Mononuclear cell (primary cell): Measurements from ENCODE around the gene SCN3A. TPM values are rescaled to one million over a fixed set of nuclear protein-coding genes. Genes with fewer than 3 reads are reported as not detected.

Experiments
- H3K27me3 ChIP-seq: 2 replicates; pipeline ENCODE4 v1.6.0; 2011; ENCODE audit warnings: low read length, control low read depth; ENCODE audit not compliant: insufficient read depth
- H3K4me1 ChIP-seq: 2 replicates; pipeline ENCODE4 v1.5.1; 2011; ENCODE audit warnings: mild to moderate bottlenecking, low read length, control low read depth; ENCODE audit not compliant: insufficient read depth
- H3K4me3 ChIP-seq: 2 replicates; pipeline ENCODE4 v1.5.1; 2011; ENCODE audit warnings: mild to moderate bottlenecking, low read length, moderate library complexity
- H3K9me3 ChIP-seq: 2 replicates; pipeline ENCODE4 v1.5.1; 2011; ENCODE audit warnings: low read depth, mild to moderate bottlenecking, control low read depth, low read length
- total RNA-seq: library from RNA; depleted of rRNA; stranded (reverse); fragments of >200 nt; gene quantifications from one replicate; pipeline ENCODE4 v1.2.3, GENCODE V29; 2012

The SCN3A gene
- total RNA-seq, result 3.3 TPM

- Histone ChIP-seq H3K4me3 (no peak within 1 kb of the TSS), H3K9me3 (no peaks in the 10 kb centered on the region)
Observed at GRCh38 chr2:165203689-165204559, at the start of gene SCN3A. Gene SCN3A, minus strand, starts transcription at chr2:165204050. Its CDS starts 27,656 bp downstream, at chr2:165176394.

DNA sequence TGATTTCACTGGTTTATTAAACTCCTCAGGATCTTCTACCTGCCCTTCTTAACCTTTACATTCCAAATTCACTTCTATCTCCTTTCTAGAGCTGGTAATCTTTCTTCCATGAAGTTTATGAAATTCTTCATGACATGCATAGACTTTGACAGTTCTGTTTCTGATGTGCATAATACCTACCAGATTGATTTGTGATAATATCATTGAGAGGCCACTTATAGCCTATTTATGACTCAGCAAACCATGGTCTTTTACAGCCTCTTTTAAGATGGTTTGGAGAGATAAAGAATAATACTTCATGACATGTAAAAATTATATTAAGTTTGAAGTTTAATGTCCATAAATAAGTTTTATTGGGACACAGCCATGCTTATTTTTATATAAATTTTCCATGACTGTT lies 49.3 kb upstream of the SCN3A start:
- no peak overlapping the region for H3K4me3 ChIP-seq
- no peaks in the 10 kb centered on the region for H3K9me3 ChIP-seq
- no peaks in the 10 kb centered on the region for H3K27me3 ChIP-seq
- H3K4me1 ChIP-seq, result no peaks in the 10 kb centered on the region

More at GRCh38 chr2:165203689-165204559, at the start of gene SCN3A:
- no peaks in the 10 kb centered on the region for H3K27me3 ChIP-seq
- H3K4me1 ChIP-seq, result no peaks in the 10 kb centered on the region

DNA sequence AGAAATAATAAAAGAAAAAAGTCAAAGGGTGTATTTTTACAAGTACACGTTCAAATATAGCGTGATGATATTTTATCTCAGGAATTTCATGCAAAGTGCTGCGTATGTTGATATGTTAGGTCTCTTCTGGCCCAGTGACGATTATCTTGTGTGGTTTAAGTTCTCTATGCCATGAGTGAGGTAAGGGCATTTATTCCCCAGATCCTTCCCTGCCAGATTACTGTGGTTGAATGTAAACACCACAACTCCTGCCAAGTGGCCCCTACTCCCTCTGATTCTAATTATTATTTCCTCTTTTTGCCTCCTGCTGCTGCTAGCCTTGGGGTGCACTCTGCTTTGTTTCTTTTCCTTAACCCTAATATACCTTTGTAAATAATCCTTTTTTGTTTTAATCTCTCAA lies 47.5 kb upstream of the SCN3A start:
- Histone ChIP-seq H3K4me1 (no peaks in the 10 kb centered on the region), H3K4me3 (no peak overlapping the region), H3K27me3 (no peaks in the 10 kb centered on the region), H3K9me3 (no peaks in the 10 kb centered on the region)

- Histone ChIP-seq H3K9me3 (no peaks in the 10 kb centered on the region), H3K27me3 (no peaks in the 10 kb centered on the region), H3K4me1 (no peaks in the 10 kb centered on the region), H3K4me3 (no peak overlapping the region)
Observed at GRCh38 chr2:165248238-165248637, 44.4 kb upstream of the SCN3A start.

DNA sequence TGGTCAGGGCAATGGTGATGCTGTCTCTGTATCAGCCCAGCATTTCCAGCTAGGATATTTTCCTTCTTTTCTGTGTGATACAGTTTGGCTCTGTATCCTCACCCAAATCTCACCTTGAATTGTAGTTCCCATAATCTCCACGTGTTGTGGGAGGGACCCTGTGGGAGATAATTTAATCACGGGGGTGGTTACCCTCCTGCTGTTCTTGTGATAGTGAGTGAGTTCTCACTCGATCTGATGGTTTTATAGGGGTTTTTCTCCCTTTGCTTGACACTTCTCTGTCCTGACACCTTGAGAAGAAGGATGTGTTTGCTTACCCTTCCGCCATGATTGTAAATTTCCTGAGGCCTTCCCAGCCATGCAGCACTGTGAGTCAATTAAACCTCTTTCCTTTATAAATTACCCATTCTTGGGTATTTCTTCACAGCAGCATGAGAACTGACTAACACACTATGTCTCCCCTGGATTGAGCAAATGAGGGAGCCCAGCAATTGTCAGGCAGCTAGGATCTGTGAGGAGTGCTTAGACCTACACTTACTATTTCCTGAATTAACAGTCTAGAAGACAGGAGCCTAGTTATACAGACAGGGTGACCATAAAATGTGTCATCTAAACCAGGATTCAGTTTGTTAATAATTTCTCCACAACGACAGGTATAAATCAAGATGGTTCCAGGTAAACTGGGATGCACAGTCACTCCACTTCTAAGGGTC lies 41.4 kb upstream of the SCN3A start:
- Histone ChIP-seq H3K27me3 (no peaks in the 10 kb centered on the region), H3K4me3 (no peak overlapping the region), H3K9me3 (no peaks in the 10 kb centered on the region), H3K4me1 (no peaks in the 10 kb centered on the region)

DNA sequence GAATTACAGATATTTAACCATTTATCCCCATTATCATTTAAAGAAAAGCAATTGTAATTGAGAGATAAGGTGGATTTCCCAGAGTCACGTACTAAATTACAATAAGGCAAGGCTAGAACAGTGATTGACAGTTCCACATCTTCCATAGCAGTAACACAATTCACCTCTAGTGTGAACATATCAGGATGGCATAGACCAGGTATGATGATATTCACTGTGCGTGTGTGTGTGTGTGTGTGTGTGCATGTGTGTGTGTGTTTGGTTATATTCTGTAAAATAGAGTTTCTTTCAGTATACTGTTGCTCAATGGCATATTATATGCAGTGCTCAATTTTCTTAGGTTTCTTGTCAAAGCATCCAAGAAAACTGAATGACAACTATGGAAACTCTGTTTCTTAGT lies 37.1 kb upstream of the SCN3A start:
- no peaks in the 10 kb centered on the region for H3K4me1 ChIP-seq
- no peaks in the 10 kb centered on the region for H3K27me3 ChIP-seq
- H3K4me3 ChIP-seq, result no peak overlapping the region
- no peaks in the 10 kb centered on the region for H3K9me3 ChIP-seq

DNA sequence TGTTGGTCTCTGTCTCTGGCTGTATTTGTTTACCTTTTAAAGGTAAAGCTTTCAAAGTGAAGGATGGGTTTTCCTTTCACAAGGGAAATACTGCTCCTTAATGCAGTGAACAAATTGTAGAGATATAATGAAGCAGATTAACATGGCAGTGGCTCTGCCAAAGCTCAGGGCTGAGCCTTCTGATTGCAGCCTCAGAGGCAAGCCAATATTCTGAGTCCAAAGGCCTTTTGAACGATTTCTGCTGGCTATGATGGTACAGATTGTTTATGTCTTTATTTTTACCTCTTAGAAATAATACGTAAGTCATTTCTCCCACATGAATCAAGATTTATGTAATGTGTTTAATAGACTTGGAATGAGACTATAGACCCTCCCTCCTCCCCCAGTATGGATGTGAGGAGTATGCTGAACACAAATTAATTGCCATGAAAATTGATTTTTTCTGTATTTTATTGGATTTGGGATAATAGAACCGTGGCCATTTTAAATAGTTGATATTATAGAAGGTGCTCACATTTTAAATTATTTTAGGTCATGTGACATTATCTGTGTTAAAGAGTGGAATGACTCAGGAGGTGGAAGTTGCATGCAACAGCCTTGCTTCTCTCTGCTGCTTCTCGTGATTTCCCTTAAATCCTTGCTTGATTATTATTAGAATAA lies 36.1 kb upstream of the SCN3A start:
- H3K27me3 ChIP-seq, result no peaks in the 10 kb centered on the region
- H3K9me3 ChIP-seq, result no peaks in the 10 kb centered on the region
- no peaks in the 10 kb centered on the region for H3K4me1 ChIP-seq
- no peak overlapping the region for H3K4me3 ChIP-seq

GRCh38 chr2:165239230-165239629 lies 35.4 kb upstream of the SCN3A start, which contains the start of gene SCN2A:
Gene SCN2A, plus strand, starts transcription at chr2:165239414. Its CDS starts 56,410 bp downstream, at chr2:165295824.
- Histone ChIP-seq H3K4me1 (no peaks in the 10 kb centered on the region), H3K9me3 (no peaks in the 10 kb centered on the region), H3K4me3 (no peak within 1 kb of the TSS), H3K27me3 (no peaks in the 10 kb centered on the region)

DNA sequence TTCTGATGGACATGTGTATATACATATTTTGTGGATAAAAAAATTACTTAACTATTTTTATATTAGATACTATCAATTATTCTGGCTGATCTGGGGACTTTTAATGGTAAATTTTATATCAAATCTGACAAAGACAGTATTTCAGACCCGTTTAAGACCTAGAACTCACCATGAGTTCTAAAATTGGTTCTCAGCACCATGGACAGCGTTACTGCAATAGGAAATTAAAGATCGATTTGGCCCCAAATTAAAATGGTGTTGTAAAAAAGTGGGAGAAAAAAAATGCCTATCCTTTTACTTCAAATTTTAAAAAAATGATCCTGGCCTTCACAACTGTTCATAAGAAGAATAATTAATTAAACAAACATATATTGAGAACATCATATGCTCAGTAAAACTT lies 34.4 kb upstream of the SCN3A start:
- Histone ChIP-seq H3K9me3 (no peaks in the 10 kb centered on the region), H3K4me3 (no peak overlapping the region), H3K27me3 (no peaks in the 10 kb centered on the region), H3K4me1 (no peaks in the 10 kb centered on the region)

GRCh38 chr2:165237056-165237455 lies 33.2 kb upstream of the SCN3A start:
- Histone ChIP-seq H3K4me3 (no peak overlapping the region), H3K4me1 (no peaks in the 10 kb centered on the region), H3K9me3 (no peaks in the 10 kb centered on the region), H3K27me3 (no peaks in the 10 kb centered on the region)

DNA sequence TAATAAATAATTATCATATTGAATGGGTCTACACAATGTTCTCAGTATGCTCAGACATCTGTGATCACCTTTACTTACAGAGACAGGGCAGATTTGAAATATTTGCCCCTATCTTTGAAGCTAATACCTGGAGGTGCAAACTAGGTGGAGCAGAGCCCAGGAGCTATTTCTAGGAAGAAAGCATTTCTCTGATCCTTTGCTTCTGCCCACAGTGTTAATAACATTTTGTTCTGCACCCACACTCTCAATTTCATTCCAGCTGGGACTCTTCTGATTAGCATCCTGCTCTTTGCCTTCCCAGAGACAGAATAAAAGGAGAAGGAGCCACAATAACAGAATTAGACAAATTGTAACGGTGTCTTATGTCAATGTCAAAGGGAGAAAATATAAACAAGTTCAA lies 23.7 kb upstream of the SCN3A start:
- Histone ChIP-seq H3K9me3 (no peaks in the 10 kb centered on the region), H3K4me3 (no peak overlapping the region), H3K27me3 (no peaks in the 10 kb centered on the region), H3K4me1 (no peaks in the 10 kb centered on the region)

- no peak overlapping the region for H3K4me3 ChIP-seq
- H3K4me1 ChIP-seq, result no peaks in the 10 kb centered on the region
- H3K9me3 ChIP-seq, result no peaks in the 10 kb centered on the region
- no peaks in the 10 kb centered on the region for H3K27me3 ChIP-seq
Observed at GRCh38 chr2:165224941-165225340, 21.1 kb upstream of the SCN3A start.

DNA sequence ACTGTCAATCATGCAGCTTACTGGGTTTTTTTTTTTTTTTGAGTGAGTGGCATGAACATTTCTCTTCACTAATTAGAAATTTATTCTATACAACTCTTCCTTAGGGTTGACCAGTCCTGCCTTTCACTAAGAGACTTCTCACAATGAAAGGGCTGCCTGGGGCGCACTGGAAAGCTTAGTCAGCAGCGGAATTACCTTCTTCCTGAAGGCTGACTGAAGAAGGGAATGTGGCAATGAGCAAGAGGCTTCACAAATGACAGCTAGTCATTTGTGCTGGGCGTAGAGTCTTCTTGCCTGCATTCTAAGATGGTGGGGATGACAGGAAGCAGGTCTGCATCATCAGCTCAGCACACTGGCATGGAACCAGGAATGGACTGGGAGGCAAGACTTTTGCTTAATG lies 15.6 kb upstream of the SCN3A start:
- Histone ChIP-seq H3K9me3 (no peaks in the 10 kb centered on the region), H3K27me3 (no peaks in the 10 kb centered on the region)

GRCh38 chr2:165214093-165214492 lies 10.2 kb upstream of the SCN3A start:
- no peaks in the 10 kb centered on the region for H3K4me1 ChIP-seq
- no peak overlapping the region for H3K4me3 ChIP-seq
- no peaks in the 10 kb centered on the region for H3K9me3 ChIP-seq
- no peaks in the 10 kb centered on the region for H3K27me3 ChIP-seq

More for the DNA sequence above, 15.6 kb upstream of the SCN3A start:
- H3K4me1 ChIP-seq, result no peaks in the 10 kb centered on the region
- no peak overlapping the region for H3K4me3 ChIP-seq

GRCh38 chr2:165208094-165208493 lies 4.2 kb upstream of the SCN3A start:
- H3K4me1 ChIP-seq, result no peaks in the 10 kb centered on the region
- H3K4me3 ChIP-seq, result no peak overlapping the region
- no peaks in the 10 kb centered on the region for H3K27me3 ChIP-seq
- no peaks in the 10 kb centered on the region for H3K9me3 ChIP-seq
